Neural crest cell (in vitro differentiated cells): ENCODE measurements around the gene PUSL1. TPM values are rescaled to one million over a fixed set of nuclear protein-coding genes. Genes with fewer than 3 reads are reported as not detected.

Experiments
- DNase-seq: peaks from one replicate; pipeline ENCODE4 v3.0.0; 2021; ENCODE audit warnings: low read depth, mixed read lengths, low spot score
- H3K27ac Mint-ChIP-seq: one replicate; pipeline ENCODE4 v1.8.0; 2021; ENCODE audit warnings: mild to moderate bottlenecking, mixed read lengths; ENCODE audit not compliant: unreplicated experiment
- H3K27me3 Mint-ChIP-seq: 2 replicates; pipeline ENCODE4 v1.8.0; 2021; ENCODE audit warnings: low read depth, mild to moderate bottlenecking, mixed read lengths
- H3K36me3 Mint-ChIP-seq: 2 replicates; pipeline ENCODE4 v1.8.0; 2021; ENCODE audit warnings: low read depth, mild to moderate bottlenecking, mixed read lengths
- H3K4me1 Mint-ChIP-seq: 2 replicates; pipeline ENCODE4 v1.8.0; 2021; ENCODE audit warnings: mixed read lengths
- H3K4me3 Mint-ChIP-seq: one replicate; pipeline ENCODE4 v1.8.0; 2021; ENCODE audit warnings: mild to moderate bottlenecking, mixed read lengths
- H3K9me3 Mint-ChIP-seq: 2 replicates; pipeline ENCODE4 v1.8.0; 2021; ENCODE audit warnings: mixed read lengths
- CTCF ChIP-seq: fragments of 200-600 bp; sonication (generic); conservative IDR thresholded peaks from 2 replicates; pipeline ENCODE4 v1.5.0; 2021; ENCODE audit warnings: antibody characterized with exemption, mild to moderate bottlenecking
- total RNA-seq: library from RNA; stranded (reverse); gene quantifications from 2 replicates; pipeline ENCODE4 v1.2.1, GENCODE V29; 2021

Gene PUSL1
- total RNA-seq, 1 donor from 2014 or later = 27.9 TPM

- Mint-ChIP-seq H3K27me3 (no peaks in the 10 kb centered on the region), H3K9me3 (no peaks in the 10 kb centered on the region), H3K4me3 (no peak overlapping the region), H3K4me1 (peaks cover 24% of the 10 kb centered on the region), H3K36me3 (no peaks in the 10 kb centered on the region), H3K27ac (no peak overlapping the region)
- DNase-seq = no peak
- no peak for TF ChIP-seq CTCF
Measured at GRCh38 chr1:1303736-1304135, 4.7 kb upstream of the PUSL1 start.

GRCh38 chr1:1304331-1305299 lies 3.8 kb upstream of the PUSL1 start:
- H3K9me3 Mint-ChIP-seq = no peaks in the 10 kb centered on the region
- H3K27me3 Mint-ChIP-seq = no peaks in the 10 kb centered on the region
- no peaks in the 10 kb centered on the region for H3K36me3 Mint-ChIP-seq
- TF ChIP-seq CTCF = no peak
- H3K4me1 Mint-ChIP-seq = peaks cover 24% of the 10 kb centered on the region
- H3K27ac Mint-ChIP-seq = peak overlapping the region; percentile 86
- peak; percentile 64 for DNase-seq
- peak overlapping the region; percentile 87 for H3K4me3 Mint-ChIP-seq

- no peak for DNase-seq
- Mint-ChIP-seq H3K4me1 (peaks cover 24% of the 10 kb centered on the region), H3K4me3 (peak overlapping the region; percentile 90), H3K36me3 (no peaks in the 10 kb centered on the region), H3K27me3 (no peaks in the 10 kb centered on the region), H3K27ac (peak overlapping the region; percentile 86), H3K9me3 (no peaks in the 10 kb centered on the region)
- TF ChIP-seq CTCF = no peak
Measured at GRCh38 chr1:1305300-1306069, 2.9 kb upstream of the PUSL1 start.

- no peak for DNase-seq
Measured at GRCh38 chr1:1306070-1306660, 2.2 kb upstream of the PUSL1 start.

More at GRCh38 chr1:1306070-1306660, 2.2 kb upstream of the PUSL1 start:
- H3K9me3 Mint-ChIP-seq = no peaks in the 10 kb centered on the region
- no peaks in the 10 kb centered on the region for H3K36me3 Mint-ChIP-seq
- H3K27ac Mint-ChIP-seq = no peak overlapping the region
- peaks cover 24% of the 10 kb centered on the region for H3K4me1 Mint-ChIP-seq
- H3K4me3 Mint-ChIP-seq = peak overlapping the region; percentile 90
- TF ChIP-seq CTCF = no peak
- no peaks in the 10 kb centered on the region for H3K27me3 Mint-ChIP-seq
